Neuronal stem cell (in vitro differentiated cells): Measurements from ENCODE around the gene C3orf38.

Experiments
- DNase-seq: peaks from one replicate; pipeline ENCODE4 v3.0.0-alpha.2; 2013; ENCODE audit warnings: low spot score
- H2AFZ ChIP-seq: one replicate; pipeline ENCODE4 v1.6.1; 2013; ENCODE audit warnings: mild to moderate bottlenecking, low read length, inconsistent platforms
- H2AK5ac ChIP-seq: 2 replicates; pipeline ENCODE4 v1.6.1; 2013; ENCODE audit warnings: low read depth, mild to moderate bottlenecking, inconsistent platforms, low read length, moderate library complexity, mixed read lengths
- H2BK120ac ChIP-seq: 2 replicates; pipeline ENCODE4 v1.6.1; 2013; ENCODE audit warnings: low read depth, mild to moderate bottlenecking, inconsistent platforms, low read length, moderate library complexity, mixed read lengths
- H2BK12ac ChIP-seq: one replicate; pipeline ENCODE4 v1.6.1; 2013; ENCODE audit warnings: low read length, inconsistent platforms
- H2BK15ac ChIP-seq: 2 replicates; pipeline ENCODE4 v1.6.1; 2013; ENCODE audit warnings: mild to moderate bottlenecking, low read length, inconsistent platforms, mixed read lengths
- H2BK5ac ChIP-seq: one replicate; pipeline ENCODE4 v1.6.1; 2013; ENCODE audit warnings: inconsistent platforms, mild to moderate bottlenecking, low read length, moderate library complexity
- H3K14ac ChIP-seq: one replicate; pipeline ENCODE4 v1.6.1; 2013; ENCODE audit warnings: low read length, inconsistent platforms
- H3K18ac ChIP-seq: 2 replicates; pipeline ENCODE4 v1.6.1; 2013; ENCODE audit warnings: low read length, inconsistent platforms
- H3K23ac ChIP-seq: 2 replicates; pipeline ENCODE4 v1.6.1; 2013; ENCODE audit warnings: low read depth, mild to moderate bottlenecking, mixed read lengths, low read length, inconsistent platforms; ENCODE audit not compliant: poor library complexity
- H3K27ac ChIP-seq: replicated peaks from 3 replicates; pipeline ENCODE4 v1.5.1; 2013; ENCODE audit warnings: low read length, inconsistent platforms
- H3K27me3 ChIP-seq, 3 experiments: 2 replicates each; pipeline ENCODE4 v1.6.1; 2013; ENCODE audit warnings: low read length in 3 of 3, mild to moderate bottlenecking in 2 of 3, inconsistent platforms in 1 of 3, low read depth in 1 of 3, mixed read lengths in 1 of 3, moderate library complexity in 1 of 3; ENCODE audit not compliant: control insufficient read depth in 3 of 3, insufficient read depth in 3 of 3
- H3K36me3 ChIP-seq, 2 donors: replicated peaks in 1 of 2; 2 replicates each; pipeline ENCODE4 v1.6.1; 2013; ENCODE audit warnings: low read length in 2 of 2; ENCODE audit not compliant: control insufficient read depth in 2 of 2, insufficient read depth in 2 of 2
- H3K4ac ChIP-seq: 2 replicates; pipeline ENCODE4 v1.6.1; 2013; ENCODE audit warnings: inconsistent platforms, mild to moderate bottlenecking, low read length, moderate library complexity
- H3K4me1 ChIP-seq, 2 donors: 1 replicate in 1 of 2; 2 replicates in 1 of 2; pipeline ENCODE4 v1.6.1; 2013; ENCODE audit warnings: low read length in 2 of 2, low read depth in 1 of 2; ENCODE audit not compliant: control insufficient read depth in 2 of 2, insufficient read depth in 1 of 2
- H3K4me2 ChIP-seq: one replicate; pipeline ENCODE4 v1.6.1; 2013; ENCODE audit warnings: mild to moderate bottlenecking, low read length, inconsistent platforms; ENCODE audit not compliant: insufficient read depth, poor library complexity, severe bottlenecking
- H3K4me3 ChIP-seq, 2 donors: 2 replicates each; pipeline ENCODE4 v1.5.1; 2013; ENCODE audit warnings: low read length in 2 of 2, mild to moderate bottlenecking in 2 of 2, inconsistent platforms in 1 of 2, moderate library complexity in 1 of 2
- H3K79me1 ChIP-seq: one replicate; pipeline ENCODE4 v1.6.1; 2013; ENCODE audit warnings: low read depth, mild to moderate bottlenecking, inconsistent platforms, low read length, moderate library complexity
- H3K9ac ChIP-seq: one replicate; pipeline ENCODE4 v1.6.1; 2013; ENCODE audit warnings: mild to moderate bottlenecking, low read depth, low read length, inconsistent platforms; ENCODE audit not compliant: poor library complexity
- H3K9me3 ChIP-seq, 2 donors: replicated peaks in 1 of 2; 2 replicates each; pipeline versions ENCODE3 to v1.6.1; 2013; ENCODE audit warnings: low read length in 2 of 2, mild to moderate bottlenecking in 2 of 2, inconsistent platforms in 1 of 2, low read depth in 1 of 2, mixed read lengths in 1 of 2, moderate library complexity in 1 of 2; ENCODE audit not compliant: control insufficient read depth in 2 of 2, insufficient read depth in 1 of 2
- H4K8ac ChIP-seq: one replicate; pipeline ENCODE4 v1.6.1; 2013; ENCODE audit warnings: low read depth, mild to moderate bottlenecking, inconsistent platforms, low read length, moderate library complexity
- H4K91ac ChIP-seq: one replicate; pipeline ENCODE4 v1.6.1; 2013; ENCODE audit warnings: low read length, low read depth, mild to moderate bottlenecking, inconsistent platforms; ENCODE audit not compliant: poor library complexity
- WGBS, 2 donors: extraction: QIAGEN DNeasy Blood & Tissue Kit; methylation state at CpG; one replicate each; pipeline ENCODE4 v1.1.7; 2013; ENCODE audit warnings: missing lambda C conversion rate in 2 of 2, mixed read lengths in 1 of 2; ENCODE audit not compliant: insufficient read length in 2 of 2, insufficient replicate concordance in 1 of 2; ENCODE audit errors: extremely low coverage in 2 of 2; 5-methylcytosine and 5-hydroxymethylcytosine counted together

C3orf38 gene

GRCh38 chr3:88137836-88138235 lies 11.9 kb upstream of the C3orf38 start:
- Histone ChIP-seq H3K36me3 (peaks cover 4 to 93% of the 10 kb centered on the region in 2 donors), H3K27ac (no peak overlapping the region), H2BK12ac (no peak overlapping the region), H3K23ac (no peak overlapping the region), H2BK5ac (no peak overlapping the region), H3K4me1 (no peaks in the 10 kb centered on the region), H3K4ac (no peak overlapping the region), H4K8ac (no peak overlapping the region), H3K18ac (no peak overlapping the region), H3K27me3 (no peaks in the 10 kb centered on the region), H4K91ac (no peak overlapping the region), H2BK15ac (no peak overlapping the region), H3K14ac (no peak overlapping the region), H2BK120ac (no peak overlapping the region), H2AFZ (no peak overlapping the region), H3K79me1 (no peaks in the 10 kb centered on the region), H3K9me3 (no peaks in the 10 kb centered on the region), H2AK5ac (no peak overlapping the region), H3K4me2 (no peak overlapping the region), H3K9ac (no peak overlapping the region), H3K4me3 (no peak overlapping the region)
- no CpG with 5 or more reads among the region's 1 CpG for WGBS, 2 donors
- no peak for DNase-seq

DNA sequence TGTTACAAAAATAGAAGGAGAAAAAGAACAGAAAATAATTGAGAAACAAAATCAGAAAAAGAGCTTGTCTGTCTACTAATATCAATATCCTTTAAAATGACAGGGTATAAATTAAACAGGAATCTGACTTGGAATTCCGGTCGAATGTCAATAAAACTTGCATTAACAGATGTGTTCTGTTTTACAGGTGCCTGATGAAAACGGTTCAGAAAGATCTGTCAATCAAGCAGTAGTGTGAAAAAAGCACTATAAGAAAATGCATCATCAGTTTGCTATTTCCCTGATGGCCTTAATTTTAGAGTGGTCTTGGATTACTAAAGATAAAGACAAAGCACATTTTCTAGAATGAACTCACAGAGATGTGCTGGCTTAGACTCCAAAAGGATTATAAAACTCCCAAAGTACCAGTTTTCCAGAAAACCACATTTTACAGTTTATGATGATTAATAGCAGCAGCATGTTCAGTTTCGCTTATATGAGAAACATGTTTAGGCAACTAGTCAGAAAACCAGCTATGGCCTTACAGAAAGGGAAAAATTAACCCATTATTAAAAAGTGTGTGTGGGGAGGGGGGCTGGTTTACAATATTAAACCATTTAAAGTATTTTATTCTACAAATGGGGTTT lies 8.2 kb upstream of the C3orf38 start:
- no peak overlapping the region for H3K23ac ChIP-seq
- peaks cover 4 to 74% of the 10 kb centered on the region in 2 donors for H3K36me3 ChIP-seq
- H2BK12ac ChIP-seq, result no peak overlapping the region
- no peak for DNase-seq
- H3K27me3 ChIP-seq, result no peaks in the 10 kb centered on the region
- no peak overlapping the region for H4K8ac ChIP-seq
- no peaks in the 10 kb centered on the region for H3K79me1 ChIP-seq
- H4K91ac ChIP-seq, result no peak overlapping the region
- H2BK5ac ChIP-seq, result no peak overlapping the region
- H3K4me1 ChIP-seq, result no peaks in the 10 kb centered on the region
- H3K27ac ChIP-seq, result no peak overlapping the region
- H3K9me3 ChIP-seq, result no peaks in the 10 kb centered on the region
- no peak overlapping the region for H2BK15ac ChIP-seq
- no peak overlapping the region for H3K9ac ChIP-seq
- H3K18ac ChIP-seq, result no peak overlapping the region
- H3K4me2 ChIP-seq, result no peak overlapping the region
- no peak overlapping the region for H2AK5ac ChIP-seq
- no peak overlapping the region for H3K4me3 ChIP-seq
- no peak overlapping the region for H3K4ac ChIP-seq
- H2AFZ ChIP-seq, result no peak overlapping the region
- no CpG with 5 or more reads among the region's 4 CpGs for WGBS, 2 donors
- H2BK120ac ChIP-seq, result no peak overlapping the region
- no peak overlapping the region for H3K14ac ChIP-seq

DNA sequence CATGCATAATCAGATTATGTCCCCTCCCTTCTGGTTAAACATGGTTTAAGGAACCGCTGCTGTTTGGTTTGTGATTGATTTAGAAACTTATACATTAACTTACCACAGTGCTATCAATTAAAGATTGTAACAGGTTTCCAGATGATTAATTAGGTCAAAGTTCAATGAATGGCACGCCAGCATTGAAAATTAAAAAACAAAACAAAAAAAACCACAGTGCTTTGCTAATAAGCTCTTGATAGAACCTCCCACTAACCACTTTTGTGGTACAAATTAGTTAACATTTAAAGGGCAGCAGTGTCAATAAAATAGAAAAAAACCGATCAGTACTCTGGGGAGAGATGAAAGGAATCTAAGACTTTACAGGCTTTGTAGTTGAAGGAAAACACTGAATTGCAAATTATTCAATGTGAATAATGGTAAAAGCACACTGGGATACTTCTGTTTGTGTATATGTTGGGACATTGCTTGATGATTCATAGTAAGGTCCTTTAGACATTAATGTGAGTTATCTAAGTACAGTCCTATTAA lies 7.6 kb upstream of the C3orf38 start:
- Histone ChIP-seq H3K4ac (no peak overlapping the region), H3K4me3 (no peak overlapping the region), H3K9me3 (no peaks in the 10 kb centered on the region), H3K79me1 (peaks cover 6% of the 10 kb centered on the region), H3K4me2 (no peak overlapping the region), H3K23ac (no peak overlapping the region), H2AFZ (no peak overlapping the region), H3K27ac (no peak overlapping the region), H3K14ac (no peak overlapping the region), H2BK15ac (no peak overlapping the region), H3K27me3 (no peaks in the 10 kb centered on the region), H2BK12ac (no peak overlapping the region), H4K8ac (no peak overlapping the region), H4K91ac (no peak overlapping the region), H2BK120ac (no peak overlapping the region), H2BK5ac (no peak overlapping the region), H3K4me1 (no peaks in the 10 kb centered on the region), H3K36me3 (peaks cover 4 to 70% of the 10 kb centered on the region in 2 donors), H3K9ac (no peak overlapping the region), H2AK5ac (no peak overlapping the region), H3K18ac (no peak overlapping the region)
- WGBS, 2 donors, result no CpG with 5 or more reads among the region's 3 CpGs
- DNase-seq, result no peak

- H2BK12ac ChIP-seq, result no peak overlapping the region
- H3K9ac ChIP-seq, result no peak overlapping the region
Observed at GRCh38 chr3:88147261-88147660, 2.5 kb upstream of the C3orf38 start.

More at GRCh38 chr3:88147261-88147660, 2.5 kb upstream of the C3orf38 start:
- Histone ChIP-seq H3K4me3 (no peak overlapping the region), H2AFZ (no peak overlapping the region), H3K4ac (no peak overlapping the region), H3K18ac (no peak overlapping the region), H4K8ac (no peak overlapping the region), H3K23ac (no peak overlapping the region), H2BK15ac (no peak overlapping the region), H2BK120ac (no peak overlapping the region), H2BK5ac (no peak overlapping the region), H3K36me3 (peaks cover 0 to 31% of the 10 kb centered on the region in 2 donors), H3K27me3 (no peaks in the 10 kb centered on the region), H3K27ac (no peak overlapping the region), H2AK5ac (no peak overlapping the region), H3K4me1 (peaks cover 2 to 3% of the 10 kb centered on the region in 2 donors), H3K14ac (no peak overlapping the region), H3K9me3 (no peaks in the 10 kb centered on the region), H3K79me1 (peaks cover 9% of the 10 kb centered on the region), H3K4me2 (no peak overlapping the region), H4K91ac (no peak overlapping the region)
- no peak for DNase-seq
